Activated CD4-positive, alpha-beta memory T cell treated with anti-CD3 and anti-CD28 coated beads for 36 hours (primary cell): ENCODE measurements around the gene ZNF830. TPM values are rescaled to one million over a fixed set of nuclear protein-coding genes. Genes with fewer than 3 reads are reported as not detected.

Experiments used
- CTCF ChIA-PET: fragments of 350-600 bp; sonication (Branson Sonifier 250); formaldehyde crosslinking; loops from one replicate; lab custom pipeline; 2021; ENCODE audit warnings: antibody characterized with exemption, inconsistent platforms; lab: Charles Lee
- POLR2A ChIA-PET: fragments of 350-600 bp; sonication (Branson Sonifier 250); formaldehyde crosslinking; loops from one replicate; lab custom pipeline; 2021; ENCODE audit warnings: antibody characterized with exemption; lab: Charles Lee
- DNase-seq: peaks from one replicate; pipeline ENCODE4 v3.0.0-alpha.2; 2020
- H3K27ac Mint-ChIP-seq: one replicate; pipeline ENCODE4 v1.8.0; 2021; ENCODE audit warnings: mixed read lengths
- H3K27me3 Mint-ChIP-seq: one replicate; pipeline ENCODE4 v1.8.0; 2021; ENCODE audit warnings: mixed read lengths
- H3K36me3 Mint-ChIP-seq: one replicate; pipeline ENCODE4 v1.8.0; 2021; ENCODE audit warnings: mixed read lengths
- H3K4me1 Mint-ChIP-seq: one replicate; pipeline ENCODE4 v1.8.0; 2021; ENCODE audit warnings: low read depth, mixed read lengths
- H3K4me3 Mint-ChIP-seq: one replicate; pipeline ENCODE4 v1.8.0; 2021; ENCODE audit warnings: mild to moderate bottlenecking, mixed read lengths
- H3K9me3 Mint-ChIP-seq: one replicate; pipeline ENCODE4 v1.8.0; 2021; ENCODE audit warnings: mixed read lengths
- intact Hi-C: fragments of 100-400 bp; cut with micrococcal nuclease; formaldehyde crosslinking; loops from one replicate; pipeline ENCODE4 v1.15.1; 2023
- total RNA-seq, 2 experiments: library from RNA; stranded (reverse); gene quantifications; one replicate each; pipeline ENCODE4 v1.2.3, GENCODE V29; 2021

The ZNF830 gene
- total RNA-seq, 2 experiments from 2014 or later = 19.5 to 20.7 TPM

- intact Hi-C loops = no loop called here
- Mint-ChIP-seq H3K4me3 (no peak overlapping the region), H3K27me3 (no peaks in the 10 kb centered on the region), H3K9me3 (no peaks in the 10 kb centered on the region), H3K27ac (no peak overlapping the region), H3K36me3 (peaks cover 36% of the 10 kb centered on the region), H3K4me1 (no peaks in the 10 kb centered on the region)
- ChIA-PET POLR2A (interaction anchor here (0.6 kb wide), 1 partner anchor 81 kb away, joined by 3 read pairs; no protein-coding TSS in a partner anchor), CTCF (interaction anchor here (1.1 to 1.5 kb wide), 3 partner anchors 12 to 80 kb away, joined by 5 to 6 read pairs (median 6); no protein-coding TSS in a partner anchor)
- no peak for DNase-seq
These were observed 48.8 kb downstream of the ZNF830 start for GRCh38 chr17:35010093-35010492.

- no peak overlapping the region for H3K27ac Mint-ChIP-seq
- CTCF ChIA-PET = no interaction called here
These were observed 50.4 kb downstream of the ZNF830 start for GRCh38 chr17:35011671-35012216.

More at GRCh38 chr17:35011671-35012216, 50.4 kb downstream of the ZNF830 start:
- no peak for DNase-seq
- H3K36me3 Mint-ChIP-seq = peaks cover 44% of the 10 kb centered on the region
- H3K9me3 Mint-ChIP-seq = no peaks in the 10 kb centered on the region
- POLR2A ChIA-PET = no interaction called here
- intact Hi-C loops = no loop called here
- no peaks in the 10 kb centered on the region for H3K4me1 Mint-ChIP-seq
- no peak overlapping the region for H3K4me3 Mint-ChIP-seq
- no peaks in the 10 kb centered on the region for H3K27me3 Mint-ChIP-seq

Other genes starting within 250 kb of the ZNF830 start
- 1 to 10 TPM; 1.1 to 1.3 TPM for gene CCT6B, start 80 bp upstream of the ZNF830 start, total RNA-seq
- 10 to 100 TPM; 48.3 to 48.7 TPM for gene LIG3, start 19.0 kb downstream of the ZNF830 start, total RNA-seq
- gene RFFL, start 102.2 kb downstream of the ZNF830 start, total RNA-seq = 10 to 100 TPM; 30.5 to 32.8 TPM
- 10 to 100 TPM; 29.7 to 36.7 TPM for gene RAD51D, start 158.3 kb downstream of the ZNF830 start, total RNA-seq
- gene FNDC8, start 160.1 kb downstream of the ZNF830 start, total RNA-seq = not detected
- 10 to 100 TPM; 29.9 to 31.4 TPM for gene NLE1, start 180.8 kb downstream of the ZNF830 start, total RNA-seq
- under 1 TPM; 0.05 to 0.07 TPM for gene UNC45B, start 186.3 kb downstream of the ZNF830 start, total RNA-seq
- gene SLC35G3, start 232.9 kb downstream of the ZNF830 start, total RNA-seq = not detected